GM18519 (cell line): Measurements from ENCODE around the gene MAST3.
A peak's percentile ranks its signal among the peaks of the same experiment; 100 is the strongest.

ENCODE experiments used
- ATAC-seq: cut with Tn5 transposase; IDR thresholded peaks from one replicate; pipeline ENCODE4 v1.9.1; 2021; ENCODE audit warnings: mild to moderate bottlenecking, moderate library complexity; ENCODE audit not compliant: unreplicated experiment, low FRiP score

The MAST3 gene

DNA sequence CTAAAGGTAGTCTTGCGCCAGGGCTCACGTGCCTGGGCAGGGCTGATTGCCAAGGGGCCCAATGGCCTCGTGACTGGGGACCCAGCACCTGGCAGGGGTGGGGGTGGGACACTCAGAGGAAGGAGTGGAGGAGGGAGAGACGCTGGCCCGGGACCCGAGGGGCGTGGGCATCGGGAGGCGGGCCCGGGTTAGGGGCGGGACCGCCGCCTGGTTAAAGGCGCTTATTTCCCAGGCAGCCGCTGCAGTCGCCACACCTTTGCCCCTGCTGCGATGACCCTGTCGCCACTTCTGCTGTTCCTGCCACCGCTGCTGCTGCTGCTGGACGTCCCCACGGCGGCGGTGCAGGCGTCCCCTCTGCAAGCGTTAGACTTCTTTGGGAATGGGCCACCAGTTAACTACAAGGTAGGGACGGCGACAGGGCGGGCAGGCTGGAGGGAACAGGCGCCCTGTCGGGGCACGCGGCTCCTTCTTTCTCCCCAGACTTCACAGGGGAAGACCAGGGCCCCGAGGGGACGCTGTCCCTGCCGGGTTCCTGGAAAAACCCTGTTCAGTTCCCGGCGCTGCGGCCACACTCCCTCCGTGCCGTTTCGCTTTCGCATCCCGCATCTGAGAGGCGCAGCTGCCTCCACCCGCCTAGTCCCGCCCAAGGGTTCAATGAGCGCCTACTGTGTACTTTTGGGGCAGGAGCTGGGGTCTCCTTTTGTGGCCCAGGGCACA is 76.2 kb downstream of the MAST3 start, which contains the start of gene IFI30:
IFI30 (plus strand) TSS at position 242 of the 717 bp plus-strand sequence; CDS start at position 271, 29 bp downstream.
- ATAC-seq = no peak

DNA sequence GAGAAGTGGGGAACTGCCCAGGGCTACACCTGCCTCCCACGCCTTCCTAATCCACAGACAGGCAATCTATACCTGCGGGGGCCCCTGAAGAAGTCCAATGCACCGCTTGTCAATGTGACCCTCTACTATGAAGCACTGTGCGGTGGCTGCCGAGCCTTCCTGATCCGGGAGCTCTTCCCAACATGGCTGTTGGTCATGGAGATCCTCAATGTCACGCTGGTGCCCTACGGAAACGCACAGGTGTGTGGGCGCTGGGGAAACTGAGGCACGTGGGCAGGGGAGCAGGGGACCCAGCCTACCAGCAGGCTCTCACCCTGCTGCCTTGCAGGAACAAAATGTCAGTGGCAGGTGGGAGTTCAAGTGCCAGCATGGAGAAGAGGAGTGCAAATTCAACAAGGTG is 77.4 kb downstream of the MAST3 start:
- ATAC-seq = no peak

DNA sequence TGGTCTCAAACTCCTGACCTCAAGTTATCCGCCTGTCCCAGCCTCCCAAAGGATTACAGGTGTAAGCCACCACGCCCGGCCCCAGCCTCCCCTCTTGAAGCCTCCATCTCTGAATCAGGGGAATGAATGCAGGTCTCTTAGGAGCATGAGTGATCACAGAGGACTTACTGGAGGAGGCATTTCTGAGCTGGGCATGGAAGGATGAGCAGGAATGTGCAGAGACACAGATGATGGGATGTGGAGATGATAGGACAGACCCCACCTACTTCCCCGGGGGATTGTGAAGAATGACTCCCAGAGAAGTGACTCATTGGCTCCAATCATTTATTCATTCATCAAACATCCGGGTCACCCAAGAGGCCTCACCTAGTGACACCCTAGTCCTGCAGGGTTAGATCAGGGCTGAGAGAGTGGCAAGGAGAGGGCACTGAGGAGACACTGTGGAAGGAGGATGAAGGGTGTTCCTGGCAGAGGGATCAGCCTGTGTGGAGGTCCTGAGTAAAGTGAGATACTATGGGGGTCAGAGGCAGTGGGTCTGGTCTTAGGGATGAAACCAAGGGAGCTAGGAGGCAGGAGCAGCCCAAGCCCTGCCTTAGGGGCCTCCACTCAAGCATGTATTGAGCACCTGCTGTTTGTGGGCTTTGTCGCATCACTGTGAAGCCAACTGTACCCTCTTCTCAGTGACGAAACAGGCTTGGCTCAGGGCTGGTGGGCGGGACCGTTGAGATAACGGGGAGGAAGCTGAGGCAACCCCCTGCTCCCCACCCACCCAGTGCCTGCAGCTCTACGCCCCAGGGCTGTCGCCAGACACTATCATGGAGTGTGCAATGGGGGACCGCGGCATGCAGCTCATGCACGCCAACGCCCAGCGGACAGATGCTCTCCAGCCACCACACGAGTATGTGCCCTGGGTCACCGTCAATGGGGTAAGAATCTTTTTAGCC is 79.1 kb downstream of the MAST3 start:
- ATAC-seq = no peak

DNA sequence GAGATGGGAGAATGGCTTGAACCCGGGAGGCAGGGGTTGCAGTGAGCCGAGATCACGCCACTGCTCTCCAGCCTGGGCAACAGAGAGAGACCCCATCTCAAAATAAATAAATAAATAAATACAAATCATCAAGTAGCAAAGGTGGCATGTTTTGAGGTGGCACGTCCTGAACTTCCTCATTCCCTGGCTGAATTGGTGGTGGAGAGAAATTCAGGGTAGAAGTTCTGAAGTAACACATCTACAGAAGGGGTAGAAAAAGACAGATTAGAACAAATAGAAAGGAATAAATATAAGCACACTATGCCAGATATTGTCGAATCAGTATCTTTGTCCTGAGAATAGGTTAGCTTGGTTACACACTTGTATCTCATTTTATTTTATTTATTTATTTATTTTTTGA is 82.4 kb downstream of the MAST3 start:
- no peak for ATAC-seq

DNA sequence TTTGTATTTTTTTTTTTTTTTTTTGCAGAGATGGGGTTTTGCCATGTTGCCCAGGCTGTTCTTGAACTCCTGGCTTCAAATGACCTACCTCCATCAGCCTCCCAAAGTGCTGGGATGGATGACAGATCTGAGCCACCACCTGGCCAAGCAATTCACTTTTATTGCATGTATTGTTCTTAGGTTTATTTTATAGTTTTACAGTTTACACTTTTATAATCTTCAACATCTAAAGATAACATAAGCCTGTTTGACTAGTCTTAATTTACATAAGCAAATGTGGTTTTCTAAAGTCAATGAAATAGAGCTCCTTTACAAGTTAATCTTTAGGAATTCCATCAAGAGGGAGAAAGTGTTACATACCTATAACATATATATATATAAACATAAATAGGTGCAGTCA is 86.0 kb downstream of the MAST3 start:
- no peak for ATAC-seq

DNA sequence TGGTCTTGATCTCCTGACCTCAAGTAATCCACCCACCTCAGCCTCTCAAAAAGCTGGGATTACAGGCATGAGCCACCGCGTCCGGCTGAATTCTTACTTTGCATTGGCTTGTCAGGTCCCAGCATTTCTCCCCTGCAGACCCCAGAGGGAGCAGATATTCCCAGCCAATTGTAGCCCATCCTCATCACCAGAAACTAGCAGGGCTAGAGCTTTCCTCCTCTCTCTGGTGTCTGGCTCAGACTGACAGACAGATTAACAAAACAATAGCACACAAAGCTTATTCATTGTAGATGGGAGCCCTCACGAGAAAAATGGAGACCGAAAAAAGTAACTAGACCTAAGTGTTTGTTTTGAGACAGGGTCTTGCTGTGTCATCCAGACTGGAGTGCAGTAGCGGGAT is 88.0 kb downstream of the MAST3 start:
- no peak for ATAC-seq

DNA sequence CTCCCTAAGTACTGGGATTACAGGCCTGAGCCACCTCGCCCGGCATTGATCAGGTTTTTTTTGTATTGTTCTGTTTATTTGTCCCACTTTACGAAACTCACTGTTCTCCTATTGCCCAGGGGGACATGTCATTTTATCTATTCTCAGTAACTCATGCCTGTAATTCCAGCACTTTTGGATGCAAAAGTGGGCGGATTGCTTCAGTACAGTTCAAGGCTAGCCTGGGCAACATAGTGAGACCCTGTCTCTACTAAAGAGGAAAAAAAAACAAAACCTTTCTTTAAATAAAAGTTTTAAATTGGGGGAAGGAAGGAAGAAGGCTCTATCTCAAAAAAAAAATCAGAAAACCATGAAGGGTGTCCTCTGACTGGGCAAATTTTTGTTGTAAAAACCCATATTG is 92.7 kb downstream of the MAST3 start:
- ATAC-seq = no peak

DNA sequence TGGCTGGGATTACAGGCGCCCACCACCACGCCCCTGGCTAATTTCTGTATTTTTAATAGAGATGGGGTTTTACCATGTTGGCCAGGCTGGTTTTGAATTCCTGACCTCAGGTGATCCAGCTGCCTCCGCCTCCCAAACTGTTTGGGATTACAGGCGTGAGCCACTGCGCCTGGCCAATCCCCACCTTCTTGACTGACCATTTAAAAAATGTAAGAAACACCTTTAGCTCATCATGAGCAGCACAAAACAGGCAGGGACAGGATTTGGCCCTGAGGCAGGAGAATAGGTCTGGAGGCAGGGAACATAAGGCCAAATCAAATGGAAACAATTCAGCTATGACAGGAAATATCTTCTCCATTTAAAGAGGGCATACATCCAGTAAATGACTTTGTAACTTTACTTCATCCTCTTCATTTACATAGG is 94.1 kb downstream of the MAST3 start:
- no peak for ATAC-seq

DNA sequence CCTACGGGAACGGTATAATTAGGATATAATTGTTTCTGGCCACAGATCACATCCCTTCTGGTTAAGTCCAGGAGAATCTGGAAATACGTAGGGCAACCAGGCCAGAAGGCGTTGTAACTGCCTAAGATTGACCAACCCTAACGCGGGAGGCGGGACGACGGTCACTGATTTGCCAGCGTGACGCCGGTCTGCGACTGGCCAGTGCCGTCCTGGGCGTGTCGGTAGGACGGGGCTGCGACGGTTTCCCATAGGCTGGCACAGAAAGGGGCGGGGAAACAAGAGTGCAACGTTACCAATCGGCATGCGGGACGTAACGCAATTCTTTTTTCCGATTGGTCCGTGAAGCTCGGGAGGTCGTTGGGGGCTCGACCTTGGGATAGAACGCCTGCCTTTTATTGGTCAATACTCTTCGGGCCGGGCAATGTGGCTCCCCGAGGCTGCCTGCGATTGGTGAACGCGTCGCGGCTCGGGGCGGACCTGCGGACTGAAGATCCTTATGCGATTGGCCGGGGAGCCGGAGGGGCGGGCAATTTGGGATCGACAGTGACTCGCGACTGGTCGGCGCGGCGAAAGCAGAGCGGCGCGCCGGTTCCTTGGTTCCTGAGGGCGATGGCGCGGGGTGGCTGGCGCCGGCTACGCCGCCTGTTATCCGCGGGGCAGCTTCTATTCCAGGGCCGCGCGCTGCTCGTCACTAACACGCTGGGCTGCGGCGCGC is 95.3 kb downstream of the MAST3 start, which contains the start of gene MPV17L2:
MPV17L2 (plus strand) TSS at position 546 of the 715 bp plus-strand sequence; CDS start at position 610, 64 bp downstream.
- ATAC-seq = peak; percentile 69

DNA sequence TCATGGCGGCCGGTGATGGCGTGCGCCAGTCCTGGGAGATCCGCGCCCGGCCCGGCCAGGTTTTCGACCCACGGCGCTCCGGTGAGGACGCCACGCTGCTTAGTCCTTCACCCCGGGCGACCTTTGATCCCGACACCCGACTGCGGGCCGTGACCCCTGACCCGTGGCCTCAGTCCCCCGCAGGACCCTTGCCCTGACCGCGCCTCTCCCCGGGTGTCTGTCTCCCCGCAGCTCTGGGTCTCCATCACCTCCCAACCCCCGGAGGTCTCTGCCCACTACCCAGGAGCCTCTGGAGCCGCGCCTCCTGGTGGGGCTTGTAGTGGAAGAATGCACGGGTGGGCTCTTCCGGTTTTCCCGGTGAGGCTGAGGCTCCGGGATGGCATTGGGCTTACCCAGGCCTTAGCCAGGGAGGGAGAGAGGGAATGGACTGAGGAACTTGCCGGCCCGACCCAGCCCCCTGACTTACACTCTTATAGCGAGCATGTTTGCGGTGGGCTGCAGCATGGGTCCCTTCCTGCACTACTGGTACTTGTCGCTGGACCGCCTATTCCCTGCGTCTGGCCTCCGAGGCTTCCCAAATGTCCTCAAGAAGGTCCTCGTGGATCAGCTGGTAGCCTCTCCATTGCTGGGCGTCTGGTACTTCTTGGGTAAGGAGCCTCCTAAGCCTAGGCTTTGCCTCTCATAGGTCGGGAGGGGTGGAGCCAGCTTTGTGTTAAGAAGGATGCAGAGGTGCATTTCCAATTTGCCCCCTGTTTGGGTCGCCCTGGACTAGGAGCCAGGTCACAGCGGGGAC is 96.0 kb downstream of the MAST3 start:
- no peak for ATAC-seq

DNA sequence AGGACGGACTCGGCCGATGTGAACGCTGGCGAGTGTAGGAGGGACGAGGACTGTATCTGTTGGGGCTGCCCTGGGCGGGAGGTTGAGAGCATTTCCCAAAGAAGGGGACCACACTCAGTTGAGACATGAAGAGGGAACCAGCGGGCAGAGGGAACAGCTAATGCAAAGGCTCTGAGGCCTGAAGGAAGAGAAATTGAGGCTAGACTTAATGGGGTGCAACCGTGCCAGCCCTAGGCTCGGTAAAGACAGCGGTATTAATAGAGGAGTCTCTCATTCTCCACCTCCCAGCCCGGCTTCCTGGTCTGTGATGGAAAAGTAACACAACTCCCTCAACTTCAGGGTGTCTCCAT is 96.6 kb downstream of the MAST3 start:
- ATAC-seq = no peak

DNA sequence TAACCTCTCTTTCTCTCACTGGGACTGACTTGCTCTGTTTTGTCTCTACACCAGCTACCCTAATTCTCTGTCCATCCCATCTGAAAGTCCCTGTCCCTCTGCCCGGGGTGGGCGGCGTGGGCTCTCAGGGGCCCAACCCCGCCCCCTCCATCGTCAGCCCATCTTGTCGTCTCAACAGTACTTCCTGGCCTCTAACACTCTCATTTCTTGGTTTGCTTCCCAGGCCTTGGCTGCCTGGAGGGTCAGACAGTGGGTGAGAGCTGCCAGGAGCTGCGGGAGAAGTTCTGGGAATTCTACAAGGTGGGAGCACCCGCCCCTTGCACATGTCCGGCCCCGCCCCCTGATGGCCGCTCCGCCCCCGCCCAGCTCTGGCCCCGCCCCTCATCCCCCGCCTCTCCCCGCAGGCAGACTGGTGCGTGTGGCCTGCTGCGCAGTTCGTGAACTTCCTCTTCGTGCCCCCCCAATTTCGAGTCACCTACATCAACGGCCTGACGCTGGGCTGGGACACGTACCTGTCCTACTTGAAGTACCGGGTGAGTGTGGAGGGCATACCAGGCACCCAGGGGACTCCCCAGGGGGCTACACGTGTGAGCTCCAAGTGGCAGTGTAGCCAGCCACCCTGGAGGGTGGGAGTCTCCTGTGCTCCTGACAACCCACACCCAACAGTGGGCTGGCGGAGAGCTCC is 97.1 kb downstream of the MAST3 start:
- no peak for ATAC-seq

DNA sequence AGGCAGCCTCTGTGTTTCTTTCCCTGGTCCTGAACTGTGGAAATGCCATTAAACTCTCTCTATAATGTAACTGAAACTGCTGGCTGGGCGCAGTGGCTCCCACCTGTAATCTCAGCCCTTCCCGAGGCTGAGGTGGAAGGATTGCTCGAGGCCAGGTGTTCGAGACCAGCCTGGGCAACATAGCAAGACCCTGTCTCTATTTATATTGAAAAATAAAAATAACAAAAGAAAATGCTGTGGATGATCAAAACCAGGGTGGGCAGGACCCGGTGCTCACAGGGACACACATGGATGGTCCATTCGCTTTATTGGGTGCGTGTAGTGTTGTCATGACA is 98.9 kb downstream of the MAST3 start:
- ATAC-seq = no peak

DNA sequence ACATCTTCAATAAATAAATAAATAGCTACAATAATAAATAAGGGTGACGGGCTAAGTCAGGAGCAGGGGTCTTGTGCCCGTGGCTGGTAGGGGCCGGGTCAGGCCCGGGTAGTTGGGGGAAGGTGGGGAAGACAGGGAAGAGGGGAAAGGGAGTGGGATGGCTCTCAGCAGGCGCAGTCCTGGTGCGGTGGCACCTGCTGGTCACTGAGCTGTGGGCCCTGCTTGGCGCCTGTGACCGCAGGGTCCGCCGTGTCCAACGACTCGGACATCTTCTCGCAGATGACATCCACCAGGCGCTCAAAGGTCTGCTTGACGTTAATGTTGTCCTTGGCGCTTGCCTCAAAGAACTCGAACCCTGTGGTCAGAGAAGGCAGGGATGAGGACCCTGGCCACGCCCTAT is 99.7 kb downstream of the MAST3 start:
- no peak for ATAC-seq

DNA sequence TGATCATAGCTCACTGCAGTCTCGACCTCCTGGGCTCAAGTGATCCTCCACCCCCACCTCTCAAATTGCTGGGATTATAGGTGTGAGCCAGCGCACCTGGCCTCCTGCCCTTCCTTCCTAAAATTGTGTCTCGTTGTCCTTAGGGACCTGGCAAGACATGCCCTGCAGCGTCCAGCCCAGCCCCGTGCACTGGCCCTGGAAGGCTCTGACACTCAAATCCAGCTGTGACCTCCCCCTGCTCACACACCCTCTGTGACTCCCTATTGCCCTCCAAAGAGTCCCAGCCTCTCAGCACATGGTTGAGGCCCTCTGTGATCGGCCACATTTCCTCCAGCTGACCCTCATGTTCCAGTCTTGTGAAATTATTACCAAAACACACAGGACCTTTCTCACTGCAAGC is 100.4 kb downstream of the MAST3 start:
- no peak for ATAC-seq

DNA sequence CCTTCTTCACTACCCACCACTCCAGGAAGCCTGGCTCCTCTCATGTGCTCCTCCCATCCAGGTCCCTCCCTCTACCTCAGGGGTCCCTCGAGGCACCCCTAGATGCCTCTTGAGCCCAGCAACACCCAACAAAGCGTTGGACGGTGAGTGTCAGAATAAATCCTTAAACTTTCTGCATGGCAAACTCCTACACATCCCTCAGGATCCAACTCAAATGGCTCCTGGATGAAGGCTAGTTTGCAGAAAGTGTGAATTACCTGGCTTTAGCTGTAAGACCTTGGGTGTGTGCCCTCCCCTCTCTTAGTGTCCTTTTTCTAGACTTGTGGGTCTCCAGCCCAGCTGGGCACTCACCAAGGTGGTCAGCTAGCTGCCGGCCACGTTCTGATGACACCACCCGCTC is 100.8 kb downstream of the MAST3 start:
- no peak for ATAC-seq
